ENCODE results near the gene HYCC1. TPM values are rescaled to one million over a fixed set of nuclear protein-coding genes. Genes with fewer than 3 reads are reported as not detected.

HYCC1 gene
- polyA plus RNA-seq, 3 donors = 4.7 to 12.7 (median 12.1) TPM

GRCh38 chr7:23026164-23026563, 12.2 kb upstream of the HYCC1 start:
- H4K20me1 ChIP-seq (ENCODE audit: insufficient read depth, low read length) = no peaks in the 10 kb centered on the region
- H3K9me3 ChIP-seq (replicated peaks in 1 of 2; ENCODE audit: control insufficient read depth in 1 of 2, insufficient read depth in 1 of 2, low read length in 2 of 2) = no peaks in the 10 kb centered on the region
- no peak for DNase-seq
- intact Hi-C loops (cut with micrococcal nuclease) = no loop called here
- H3K9me3 Mint-ChIP-seq = peaks cover 0 to 3% (median 2%) of the 10 kb centered on the region in 7 donors
- H3K27me3 Mint-ChIP-seq (ENCODE audit: low read depth in 3 of 3) = peaks cover 11 to 26% (median 15%) of the 10 kb centered on the region in 3 donors
- no peak overlapping the region for H3K4me2 ChIP-seq (replicated peaks; ENCODE audit: extremely low read depth, low read length, poor library complexity, severe bottlenecking)
- H3K4me1 Mint-ChIP-seq = peaks cover 16% of the 10 kb centered on the region
- H3K4me1 ChIP-seq (ENCODE audit: control insufficient read depth in 1 of 2, insufficient read depth in 2 of 2, low read length in 2 of 2) = peaks cover 8 to 15% of the 10 kb centered on the region in 2 donors
- H3K4me3 ChIP-seq (replicated peaks in 1 of 3; ENCODE audit: low read depth in 2 of 3, low read length in 3 of 3) = no peak overlapping the region
- H3K4me3 Mint-ChIP-seq = no peak overlapping the region
- no peak overlapping the region for H2AFZ ChIP-seq (ENCODE audit: insufficient read depth, low read depth, low read length, poor library complexity, severe bottlenecking)
- H3K9ac ChIP-seq (ENCODE audit: insufficient read depth, low read length, poor library complexity, severe bottlenecking) = no peak overlapping the region
- WGBS (ENCODE audit: insufficient coverage) = 50% methylated on average over 1 of the region's 4 CpGs
- H3K36me3 ChIP-seq (replicated peaks in 1 of 2; ENCODE audit: control insufficient read depth in 1 of 2, insufficient read depth in 2 of 2, low read length in 2 of 2) = no peaks in the 10 kb centered on the region
- no peaks in the 10 kb centered on the region for H3K79me2 ChIP-seq (ENCODE audit: insufficient read depth, low read length)
- H3K27ac ChIP-seq (ENCODE audit: low read depth in 1 of 2, low read length in 2 of 2) = no peak overlapping the region
- H3K27ac Mint-ChIP-seq = no peak overlapping the region
- H3K36me3 Mint-ChIP-seq = peaks cover 2 to 3% of the 10 kb centered on the region in 2 donors
- TF ChIP-seq CTCF (IDR thresholded peaks at IDR 0.05) = no peak
- H3K27me3 ChIP-seq (ENCODE audit: control insufficient read depth in 2 of 2, insufficient read depth in 2 of 2, low read length in 2 of 2) = peaks cover 2% of the 10 kb centered on the region in 2 donors

GRCh38 chr7:23024454-23024853, 10.5 kb upstream of the HYCC1 start:
- Histone ChIP-seq H3K9me3 (replicated peaks in 1 of 2; ENCODE audit: control insufficient read depth in 1 of 2, insufficient read depth in 1 of 2, low read length in 2 of 2) (no peaks in the 10 kb centered on the region), H3K4me1 (ENCODE audit: control insufficient read depth in 1 of 2, insufficient read depth in 2 of 2, low read length in 2 of 2) (peaks cover 25 to 32% of the 10 kb centered on the region in 2 donors), H3K27ac (ENCODE audit: low read depth in 1 of 2, low read length in 2 of 2) (no peak overlapping the region), H3K4me3 (replicated peaks in 1 of 3; ENCODE audit: low read depth in 2 of 3, low read length in 3 of 3) (no peak overlapping the region), H3K27me3 (ENCODE audit: control insufficient read depth in 2 of 2, insufficient read depth in 2 of 2, low read length in 2 of 2) (peaks cover 2% of the 10 kb centered on the region in 2 donors), H3K9ac (ENCODE audit: insufficient read depth, low read length, poor library complexity, severe bottlenecking) (no peak overlapping the region), H2AFZ (ENCODE audit: insufficient read depth, low read depth, low read length, poor library complexity, severe bottlenecking) (no peak overlapping the region), H3K79me2 (ENCODE audit: insufficient read depth, low read length) (no peaks in the 10 kb centered on the region), H3K4me2 (replicated peaks; ENCODE audit: extremely low read depth, low read length, poor library complexity, severe bottlenecking) (no peak overlapping the region), H4K20me1 (ENCODE audit: insufficient read depth, low read length) (no peaks in the 10 kb centered on the region), H3K36me3 (replicated peaks in 1 of 2; ENCODE audit: control insufficient read depth in 1 of 2, insufficient read depth in 2 of 2, low read length in 2 of 2) (no peaks in the 10 kb centered on the region)
- peaks cover 2 to 3% of the 10 kb centered on the region in 2 donors for H3K36me3 Mint-ChIP-seq
- WGBS (ENCODE audit: insufficient coverage) = no CpG with 5 or more reads among the region's 2 CpGs
- H3K27ac Mint-ChIP-seq = no peak overlapping the region
- H3K9me3 Mint-ChIP-seq = peaks cover 0 to 3% (median 2%) of the 10 kb centered on the region in 7 donors
- H3K4me1 Mint-ChIP-seq = peaks cover 28% of the 10 kb centered on the region
- H3K4me3 Mint-ChIP-seq = no peak overlapping the region
- H3K27me3 Mint-ChIP-seq (ENCODE audit: low read depth in 3 of 3) = peaks cover 11 to 22% (median 15%) of the 10 kb centered on the region in 3 donors
- no peak for TF ChIP-seq CTCF (IDR thresholded peaks at IDR 0.05)
- intact Hi-C loops (cut with micrococcal nuclease) = no loop called here
- no peak for DNase-seq

All from CD14-positive monocyte (primary cell).